HepG2 (cell line): Measurements from ENCODE around the gene ATN1. TPM values are rescaled to one million over a fixed set of nuclear protein-coding genes. Genes with fewer than 3 reads are reported as not detected.

Experiments
- CHCHD3 ChIP-seq: sonication (generic); formaldehyde crosslinking; IDR thresholded peaks from 2 replicates; pipeline ENCODE4 v1.8.0; 2022; ENCODE audit warnings: mild to moderate bottlenecking, missing genetic modification reagents, moderate library complexity
- FOXA1 ChIP-seq, 2 experiments: fragments of 450-650 bp in 1 of 2; sonication (generic) in 1 of 2; formaldehyde crosslinking in 1 of 2; IDR thresholded peaks; 2 replicates each; pipeline versions ENCODE4 v1.4.0 to v1.6.1; 2016 to 2020; ENCODE audit warnings: missing genetic modification reagents in 1 of 2
- GRHL1 ChIP-seq: sonication (generic); formaldehyde crosslinking; conservative IDR thresholded peaks from 2 replicates; pipeline ENCODE4 v1.8.0; 2022; ENCODE audit warnings: missing genetic modification reagents
- MYNN ChIP-seq: sonication (generic); formaldehyde crosslinking; IDR thresholded peaks from 2 replicates; pipeline ENCODE4 v1.4.0; 2020; ENCODE audit warnings: mild to moderate bottlenecking, low read depth, missing genetic modification reagents
- NCOR1 ChIP-seq: fragments of 200-600 bp; sonication (generic); IDR thresholded peaks from 2 replicates; pipeline ENCODE4 v1.7.0; 2017; ENCODE audit warnings: antibody characterized with exemption, low read length, borderline replicate concordance
- REXO4 ChIP-seq: sonication (generic); formaldehyde crosslinking; IDR thresholded peaks from 2 replicates; pipeline ENCODE4 v1.8.0; 2022; ENCODE audit warnings: missing genetic modification reagents, mild to moderate bottlenecking, borderline replicate concordance
- RXRA ChIP-seq: sonication (generic); formaldehyde crosslinking; IDR thresholded peaks from 2 replicates; pipeline ENCODE4 v1.5.1; 2020; ENCODE audit warnings: missing genetic modification reagents
- SNAI1 ChIP-seq: sonication (generic); formaldehyde crosslinking; IDR thresholded peaks from 2 replicates; pipeline ENCODE4 v1.5.0; 2020; ENCODE audit warnings: mild to moderate bottlenecking, missing genetic modification reagents, borderline replicate concordance
- SRSF4 ChIP-seq: fragments of 200-400 bp; formaldehyde crosslinking; IDR thresholded peaks from one replicate; pipeline ENCODE4 v1.6.1; 2018; ENCODE audit warnings: mild to moderate bottlenecking, low read depth, low read length, moderate library complexity; ENCODE audit not compliant: poor library complexity, severe bottlenecking
- ZBTB7B ChIP-seq: sonication (generic); formaldehyde crosslinking; IDR thresholded peaks from 2 replicates; pipeline ENCODE4 v1.4.0; 2020; ENCODE audit warnings: missing genetic modification reagents
- ZNF160 ChIP-seq: sonication (generic); formaldehyde crosslinking; IDR thresholded peaks from 2 replicates; pipeline ENCODE4 v1.8.0; 2022; ENCODE audit warnings: mild to moderate bottlenecking, inconsistent platforms, missing genetic modification reagents
- ZNF180 ChIP-seq: sonication (generic); formaldehyde crosslinking; IDR thresholded peaks from 2 replicates; pipeline ENCODE4 v1.4.0; 2020; ENCODE audit warnings: low read depth, missing genetic modification reagents, borderline replicate concordance
- ZNF333 ChIP-seq: sonication (generic); formaldehyde crosslinking; IDR thresholded peaks from 2 replicates; pipeline ENCODE4 v1.4.0; 2020; ENCODE audit warnings: mild to moderate bottlenecking, missing genetic modification reagents, borderline replicate concordance
- ZNF703 ChIP-seq: sonication (generic); formaldehyde crosslinking; IDR thresholded peaks from 2 replicates; pipeline ENCODE4 v1.5.1; 2020; ENCODE audit warnings: missing genetic modification reagents, mild to moderate bottlenecking, moderate library complexity, borderline replicate concordance
- ZNF792 ChIP-seq: IDR thresholded peaks from 2 replicates; pipeline ENCODE4 v1.6.1; 2016
- ZSCAN29 ChIP-seq: sonication (generic); formaldehyde crosslinking; conservative IDR thresholded peaks from 2 replicates; pipeline ENCODE4 v1.4.0; 2020; ENCODE audit warnings: mild to moderate bottlenecking, missing genetic modification reagents
- ZSCAN30 ChIP-seq: sonication (generic); formaldehyde crosslinking; IDR thresholded peaks from 2 replicates; pipeline ENCODE4 v1.5.0; 2020; ENCODE audit warnings: mild to moderate bottlenecking, missing genetic modification reagents
- polyA plus RNA-seq, 8 experiments: library from polyadenylated mRNA; depleted of rRNA in 3 of 8; stranded (reverse) in 7 of 8; unstranded in 1 of 8; fragments of >200 nt; fragmentation: Illumina TruSeq in 4 of 8; extraction: Trizol in 4 of 8; gene quantifications; 2 replicates each; pipeline versions ENCODE4 v1.2.1 to v1.2.3, GENCODE V29; 2011 to 2016; ENCODE audit warnings: low read depth in 4 of 8, missing spikeins in 1 of 8, mixed read lengths in 1 of 8; ENCODE audit not compliant: insufficient read depth in 1 of 8
- total RNA-seq, 5 experiments: library from RNA; depleted of rRNA; stranded (reverse); fragments of >200 nt; fragmentation: Illumina TruSeq; extraction: Trizol; gene quantifications; 2 replicates each; pipeline ENCODE4 v1.2.3, GENCODE V29; 2016; ENCODE audit warnings: low read depth in 1 of 5
- TF ChIP-seq, protein P1 (sequence below): sonication (generic); formaldehyde crosslinking; IDR thresholded peaks from 2 replicates; pipeline ENCODE4 v1.4.0; 2020; ENCODE audit warnings: missing genetic modification reagents, mild to moderate bottlenecking, borderline replicate concordance
- TF ChIP-seq, protein P2 (sequence below): sonication (generic); formaldehyde crosslinking; IDR thresholded peaks from 2 replicates; pipeline ENCODE4 v1.8.0; 2022; ENCODE audit warnings: missing genetic modification reagents, low read depth, mild to moderate bottlenecking, borderline replicate concordance
- TF ChIP-seq, protein P3 (sequence below): sonication (generic); formaldehyde crosslinking; IDR thresholded peaks from 2 replicates; pipeline ENCODE4 v1.8.0; 2022; ENCODE audit warnings: missing genetic modification reagents, mild to moderate bottlenecking, inconsistent platforms, borderline replicate concordance

The ATN1 gene
- total and polyA plus RNA-seq, 2 of the 13 experiments (the other 11 are each of a cell fraction or from before 2014, with no cell fraction given), result 2.1 to 8.6 TPM

DNA sequence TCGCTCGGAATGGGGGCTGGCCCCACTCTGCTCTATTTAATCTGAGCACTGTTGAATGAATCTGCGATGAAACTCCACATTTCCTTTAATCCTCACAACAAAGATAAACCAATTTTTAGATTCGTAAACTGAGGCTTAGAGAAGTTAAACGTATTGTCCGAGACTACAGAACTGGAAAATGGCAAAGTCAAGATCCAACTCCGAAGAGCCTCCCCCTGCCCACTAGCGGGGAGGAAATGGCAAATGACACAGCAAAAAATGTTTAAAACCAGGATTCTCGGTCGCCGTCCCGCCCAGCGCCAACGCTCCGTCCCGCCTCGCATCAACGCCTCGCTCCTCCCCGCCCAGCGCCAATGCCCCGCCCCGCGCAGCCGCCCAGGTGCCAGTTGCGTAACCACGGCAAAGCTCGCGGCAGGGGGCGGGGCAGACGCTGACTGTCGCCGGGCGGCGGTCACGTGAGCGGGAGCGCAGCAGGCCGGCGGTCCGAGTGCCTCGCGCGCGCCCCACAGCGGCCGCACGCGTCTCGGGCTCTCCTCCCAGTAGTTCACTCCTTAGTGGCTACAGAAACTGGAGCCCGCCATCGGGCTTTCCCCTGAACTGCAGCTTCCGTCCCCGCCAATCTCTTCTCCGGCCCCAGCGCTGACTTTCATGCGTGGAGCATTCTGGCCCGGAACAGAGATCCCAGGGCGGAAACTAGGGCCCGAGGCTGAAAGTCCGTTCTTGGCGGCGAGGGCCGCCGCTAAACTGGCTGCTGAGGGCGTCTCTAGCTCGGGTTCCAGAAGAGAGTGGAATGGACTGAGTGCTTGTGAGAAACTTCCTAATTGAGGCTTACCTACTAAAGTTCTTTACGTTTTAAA lies 36.7 kb upstream of the ATN1 start (continued):
- TF ChIP-seq, protein P1, sequence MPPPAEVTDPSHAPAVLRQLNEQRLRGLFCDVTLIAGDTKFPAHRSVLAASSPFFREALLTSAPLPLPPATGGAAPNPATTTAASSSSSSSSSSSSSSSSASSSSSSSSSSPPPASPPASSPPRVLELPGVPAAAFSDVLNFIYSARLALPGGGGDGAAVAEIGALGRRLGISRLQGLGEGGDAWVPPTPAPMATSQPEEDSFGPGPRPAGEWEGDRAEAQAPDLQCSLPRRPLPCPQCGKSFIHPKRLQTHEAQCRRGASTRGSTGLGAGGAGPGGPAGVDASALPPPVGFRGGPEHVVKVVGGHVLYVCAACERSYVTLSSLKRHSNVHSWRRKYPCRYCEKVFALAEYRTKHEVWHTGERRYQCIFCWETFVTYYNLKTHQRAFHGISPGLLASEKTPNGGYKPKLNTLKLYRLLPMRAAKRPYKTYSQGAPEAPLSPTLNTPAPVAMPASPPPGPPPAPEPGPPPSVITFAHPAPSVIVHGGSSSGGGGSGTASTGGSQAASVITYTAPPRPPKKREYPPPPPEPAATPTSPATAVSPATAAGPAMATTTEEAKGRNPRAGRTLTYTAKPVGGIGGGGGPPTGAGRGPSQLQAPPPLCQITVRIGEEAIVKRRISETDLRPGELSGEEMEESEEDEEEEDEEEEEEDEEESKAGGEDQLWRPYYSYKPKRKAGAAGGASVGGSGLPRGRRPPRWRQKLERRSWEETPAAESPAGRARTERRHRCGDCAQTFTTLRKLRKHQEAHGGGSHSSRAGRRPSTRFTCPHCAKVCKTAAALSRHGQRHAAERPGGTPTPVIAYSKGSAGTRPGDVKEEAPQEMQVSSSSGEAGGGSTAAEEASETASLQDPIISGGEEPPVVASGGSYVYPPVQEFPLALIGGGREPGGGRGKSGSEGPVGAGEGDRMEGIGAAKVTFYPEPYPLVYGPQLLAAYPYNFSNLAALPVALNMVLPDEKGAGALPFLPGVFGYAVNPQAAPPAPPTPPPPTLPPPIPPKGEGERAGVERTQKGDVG (CRISPR knock-in tag), result no peak; the same call in 1 of the 2 replicates
- TF ChIP-seq CHCHD3 (CRISPR knock-in tag) (no peak), ZNF160 (CRISPR knock-in tag) (peak; percentile 23; the same call in 1 of the 2 replicates), SRSF4 (no peak), ZNF792 (CRISPR knock-in tag) (no peak), FOXA1 (IDR thresholded peaks at IDR 0.05) (no peak), FOXA1 (CRISPR knock-in tag; IDR thresholded peaks at IDR 0.05) (peak; percentile 35; the same call in 1 of the 2 replicates), SNAI1 (CRISPR knock-in tag) (no peak), MYNN (CRISPR knock-in tag) (no peak), ZNF703 (CRISPR knock-in tag) (no peak), ZSCAN30 (no peak), ZNF180 (CRISPR knock-in tag) (no peak), RXRA (CRISPR knock-in tag) (peak; percentile 73), REXO4 (CRISPR knock-in tag) (no peak), ZBTB7B (CRISPR knock-in tag) (no peak; the same call in 1 of the 2 replicates), GRHL1 (no peak), NCOR1 (no peak; the same call in 1 of the 2 replicates), ZNF333 (CRISPR knock-in tag) (no peak), ZSCAN29 (peak; percentile 63; the same call in 1 of the 2 replicates)
- TF ChIP-seq, protein P2, sequence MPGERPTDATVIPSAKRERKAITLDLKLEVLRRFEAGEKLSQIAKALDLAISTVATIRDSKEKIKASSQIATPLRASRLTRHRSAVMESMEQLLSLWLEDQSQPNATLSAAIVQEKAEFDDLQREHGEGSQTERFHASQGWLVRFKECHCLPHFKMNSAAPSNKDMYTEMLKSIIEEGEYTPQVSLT, result no peak
- TF ChIP-seq, protein P3, sequence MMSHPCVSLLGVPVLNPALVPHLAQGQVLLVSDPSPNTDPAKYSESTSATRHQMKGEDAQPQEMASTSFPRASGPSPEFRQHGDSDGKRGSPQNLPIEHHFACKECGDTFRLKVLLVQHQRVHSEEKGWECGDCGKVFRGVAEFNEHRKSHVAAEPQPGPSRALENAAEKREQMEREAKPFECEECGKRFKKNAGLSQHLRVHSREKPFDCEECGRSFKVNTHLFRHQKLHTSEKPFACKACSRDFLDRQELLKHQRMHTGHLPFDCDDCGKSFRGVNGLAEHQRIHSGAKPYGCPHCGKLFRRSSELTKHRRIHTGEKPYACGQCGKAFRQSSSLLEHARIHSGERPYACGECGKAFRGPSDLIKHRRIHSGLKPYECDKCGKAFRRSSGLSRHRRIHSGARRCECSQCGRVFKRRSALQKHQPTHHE (CRISPR knock-in tag), result peak; percentile 63; the same call in 1 of the 2 replicates
